ENCODE measurements around the gene PI16. TPM values are rescaled to one million over a fixed set of nuclear protein-coding genes. Genes with fewer than 3 reads are reported as not detected.

The PI16 gene
- total and polyA plus RNA-seq, 4 donors: 0.12 to 0.25 (median 0.24) TPM; not detected in 1

DNA sequence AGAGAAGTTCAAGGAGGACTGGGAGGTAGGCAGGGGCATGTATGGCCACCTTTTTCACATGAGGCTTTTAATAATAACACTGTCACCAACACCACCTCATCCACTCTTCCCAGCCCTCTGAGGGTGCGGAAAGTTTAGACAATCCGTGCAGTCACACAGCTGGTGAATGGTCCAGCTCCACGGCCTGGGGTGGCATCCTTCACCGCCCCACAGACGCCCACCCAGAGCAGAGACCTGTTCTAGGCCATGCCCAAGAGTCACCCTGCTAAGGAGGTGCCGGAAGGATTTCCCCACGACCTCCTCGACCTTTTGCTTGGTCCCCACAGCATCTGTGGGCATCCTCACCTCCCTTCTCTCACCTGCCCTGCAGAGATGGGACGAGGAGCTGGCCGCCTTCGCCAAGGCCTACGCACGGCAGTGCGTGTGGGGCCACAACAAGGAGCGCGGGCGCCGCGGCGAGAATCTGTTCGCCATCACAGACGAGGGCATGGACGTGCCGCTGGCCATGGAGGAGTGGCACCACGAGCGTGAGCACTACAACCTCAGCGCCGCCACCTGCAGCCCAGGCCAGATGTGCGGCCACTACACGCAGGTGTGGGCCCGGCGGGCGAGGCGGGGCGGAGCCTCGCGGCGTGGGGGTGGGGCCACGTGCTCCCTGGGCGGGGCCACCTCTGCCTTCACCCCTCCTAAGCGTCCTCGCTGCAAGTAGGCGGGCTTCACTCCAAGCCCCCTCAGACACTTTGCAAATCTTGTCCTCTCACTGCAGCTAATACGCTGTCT is 4.4 kb downstream of the PI16 start:
- Histone ChIP-seq H3K36me3 (ENCODE audit: control insufficient read depth in 4 of 4, insufficient read depth in 3 of 4, low read depth in 1 of 4, low read length in 3 of 4) (no peaks in the 10 kb centered on the region), H3K27ac (ENCODE audit: low read depth in 1 of 2, low read length in 2 of 2) (no peak overlapping the region), H3K9ac (ENCODE audit: low read depth in 1 of 2, low read length in 2 of 2) (no peak overlapping the region), H3K4me3 (ENCODE audit: low read depth in 1 of 3, low read length in 3 of 3) (no peak overlapping the region), H3K27me3 (ENCODE audit: control insufficient read depth in 4 of 4, insufficient read depth in 4 of 4, low read length in 3 of 4) (no peaks in the 10 kb centered on the region), H3K4me1 (ENCODE audit: control insufficient read depth in 4 of 4, insufficient read depth in 4 of 4, low read length in 3 of 4) (no peaks in the 10 kb centered on the region), H3K9me3 (ENCODE audit: control insufficient read depth in 4 of 4, low read length in 3 of 4) (no peaks in the 10 kb centered on the region)
- TF ChIP-seq RXRA (IDR thresholded peaks at IDR 0.05) (no peak), FOXA2 (IDR thresholded peaks at IDR 0.05) (no peak), HNF4G (IDR thresholded peaks at IDR 0.05) (no peak), RAD21 (IDR thresholded peaks at IDR 0.05) (no peak), EGR1 (IDR thresholded peaks at IDR 0.05; ENCODE audit: low read depth in 2 of 2) (no peak), YY1 (IDR thresholded peaks at IDR 0.05) (no peak)
- TF ChIP-seq, protein P1, sequence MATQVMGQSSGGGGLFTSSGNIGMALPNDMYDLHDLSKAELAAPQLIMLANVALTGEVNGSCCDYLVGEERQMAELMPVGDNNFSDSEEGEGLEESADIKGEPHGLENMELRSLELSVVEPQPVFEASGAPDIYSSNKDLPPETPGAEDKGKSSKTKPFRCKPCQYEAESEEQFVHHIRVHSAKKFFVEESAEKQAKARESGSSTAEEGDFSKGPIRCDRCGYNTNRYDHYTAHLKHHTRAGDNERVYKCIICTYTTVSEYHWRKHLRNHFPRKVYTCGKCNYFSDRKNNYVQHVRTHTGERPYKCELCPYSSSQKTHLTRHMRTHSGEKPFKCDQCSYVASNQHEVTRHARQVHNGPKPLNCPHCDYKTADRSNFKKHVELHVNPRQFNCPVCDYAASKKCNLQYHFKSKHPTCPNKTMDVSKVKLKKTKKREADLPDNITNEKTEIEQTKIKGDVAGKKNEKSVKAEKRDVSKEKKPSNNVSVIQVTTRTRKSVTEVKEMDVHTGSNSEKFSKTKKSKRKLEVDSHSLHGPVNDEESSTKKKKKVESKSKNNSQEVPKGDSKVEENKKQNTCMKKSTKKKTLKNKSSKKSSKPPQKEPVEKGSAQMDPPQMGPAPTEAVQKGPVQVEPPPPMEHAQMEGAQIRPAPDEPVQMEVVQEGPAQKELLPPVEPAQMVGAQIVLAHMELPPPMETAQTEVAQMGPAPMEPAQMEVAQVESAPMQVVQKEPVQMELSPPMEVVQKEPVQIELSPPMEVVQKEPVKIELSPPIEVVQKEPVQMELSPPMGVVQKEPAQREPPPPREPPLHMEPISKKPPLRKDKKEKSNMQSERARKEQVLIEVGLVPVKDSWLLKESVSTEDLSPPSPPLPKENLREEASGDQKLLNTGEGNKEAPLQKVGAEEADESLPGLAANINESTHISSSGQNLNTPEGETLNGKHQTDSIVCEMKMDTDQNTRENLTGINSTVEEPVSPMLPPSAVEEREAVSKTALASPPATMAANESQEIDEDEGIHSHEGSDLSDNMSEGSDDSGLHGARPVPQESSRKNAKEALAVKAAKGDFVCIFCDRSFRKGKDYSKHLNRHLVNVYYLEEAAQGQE (IDR thresholded peaks at IDR 0.05): no peak
- TF ChIP-seq, protein P2, sequence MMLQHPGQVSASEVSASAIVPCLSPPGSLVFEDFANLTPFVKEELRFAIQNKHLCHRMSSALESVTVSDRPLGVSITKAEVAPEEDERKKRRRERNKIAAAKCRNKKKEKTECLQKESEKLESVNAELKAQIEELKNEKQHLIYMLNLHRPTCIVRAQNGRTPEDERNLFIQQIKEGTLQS (IDR thresholded peaks at IDR 0.05): no peak
- TF ChIP-seq, protein P3, sequence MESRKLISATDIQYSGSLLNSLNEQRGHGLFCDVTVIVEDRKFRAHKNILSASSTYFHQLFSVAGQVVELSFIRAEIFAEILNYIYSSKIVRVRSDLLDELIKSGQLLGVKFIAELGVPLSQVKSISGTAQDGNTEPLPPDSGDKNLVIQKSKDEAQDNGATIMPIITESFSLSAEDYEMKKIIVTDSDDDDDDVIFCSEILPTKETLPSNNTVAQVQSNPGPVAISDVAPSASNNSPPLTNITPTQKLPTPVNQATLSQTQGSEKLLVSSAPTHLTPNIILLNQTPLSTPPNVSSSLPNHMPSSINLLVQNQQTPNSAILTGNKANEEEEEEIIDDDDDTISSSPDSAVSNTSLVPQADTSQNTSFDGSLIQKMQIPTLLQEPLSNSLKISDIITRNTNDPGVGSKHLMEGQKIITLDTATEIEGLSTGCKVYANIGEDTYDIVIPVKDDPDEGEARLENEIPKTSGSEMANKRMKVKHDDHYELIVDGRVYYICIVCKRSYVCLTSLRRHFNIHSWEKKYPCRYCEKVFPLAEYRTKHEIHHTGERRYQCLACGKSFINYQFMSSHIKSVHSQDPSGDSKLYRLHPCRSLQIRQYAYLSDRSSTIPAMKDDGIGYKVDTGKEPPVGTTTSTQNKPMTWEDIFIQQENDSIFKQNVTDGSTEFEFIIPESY (IDR thresholded peaks at IDR 0.05): no peak
- WGBS: 82% methylated on average over 44 of the region's 44 CpGs
- no peak for DNase-seq (ENCODE audit: low spot score)

DNA sequence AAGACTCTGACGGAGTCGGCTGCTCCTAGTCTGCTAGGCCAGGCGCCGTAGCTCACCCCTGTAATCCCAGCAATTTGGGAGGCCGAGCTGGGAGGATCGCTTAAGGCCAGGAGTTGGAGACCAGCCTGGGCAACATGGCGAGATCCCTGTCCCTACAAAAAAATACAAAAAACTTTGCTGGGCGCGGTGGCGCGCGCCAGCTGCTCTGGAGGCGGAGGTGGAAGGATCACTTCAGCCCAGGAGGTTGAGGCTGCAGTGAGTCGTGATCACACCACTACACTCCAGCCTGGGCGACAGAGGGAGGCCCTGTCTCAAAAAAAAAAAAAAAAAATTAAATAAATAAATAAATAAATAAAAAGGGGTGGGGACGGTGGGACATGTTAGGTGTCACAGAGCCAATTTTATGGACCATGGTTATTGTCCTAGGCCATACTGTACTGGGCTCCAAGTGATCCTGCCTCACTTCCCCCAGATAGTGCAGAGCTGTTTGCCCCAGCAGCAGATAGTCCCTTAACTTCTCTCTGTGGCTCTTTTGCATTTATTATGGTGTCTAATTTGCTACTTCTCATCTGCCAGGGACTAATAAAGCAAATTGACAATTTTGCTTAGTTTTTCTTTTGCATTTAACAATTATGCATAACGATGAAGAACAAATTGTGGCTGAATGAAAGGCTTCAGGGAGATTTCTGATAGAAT is 5.2 kb downstream of the PI16 start:
- Histone ChIP-seq H3K27ac (ENCODE audit: low read depth in 1 of 2, low read length in 2 of 2) (no peak overlapping the region), H3K9me3 (ENCODE audit: control insufficient read depth in 4 of 4, low read length in 3 of 4) (no peaks in the 10 kb centered on the region), H3K9ac (ENCODE audit: low read depth in 1 of 2, low read length in 2 of 2) (no peak overlapping the region), H3K36me3 (ENCODE audit: control insufficient read depth in 4 of 4, insufficient read depth in 3 of 4, low read depth in 1 of 4, low read length in 3 of 4) (no peaks in the 10 kb centered on the region), H3K4me3 (ENCODE audit: low read depth in 1 of 3, low read length in 3 of 3) (no peak overlapping the region), H3K4me1 (ENCODE audit: control insufficient read depth in 4 of 4, insufficient read depth in 4 of 4, low read length in 3 of 4) (no peaks in the 10 kb centered on the region), H3K27me3 (ENCODE audit: control insufficient read depth in 4 of 4, insufficient read depth in 4 of 4, low read length in 3 of 4) (no peaks in the 10 kb centered on the region)
- DNase-seq (ENCODE audit: low spot score): no peak
- 92% methylated on average over 17 of the region's 17 CpGs for WGBS
- TF ChIP-seq FOXA1 (IDR thresholded peaks at IDR 0.05) (no peak), FOXA2 (IDR thresholded peaks at IDR 0.05) (no peak), JUND (IDR thresholded peaks at IDR 0.05) (no peak), HNF4A (conservative IDR thresholded peaks at IDR 0.05) (no peak), GABPA (IDR thresholded peaks at IDR 0.05 in 1 of 2, conservative IDR thresholded peaks at IDR 0.05 in 1 of 2) (no peak), NR2F2 (IDR thresholded peaks at IDR 0.05) (no peak), RXRA (IDR thresholded peaks at IDR 0.05) (no peak), SP1 (IDR thresholded peaks at IDR 0.05) (no peak), YY1 (IDR thresholded peaks at IDR 0.05) (no peak), RAD21 (IDR thresholded peaks at IDR 0.05) (no peak), HNF4G (IDR thresholded peaks at IDR 0.05) (no peak), EGR1 (IDR thresholded peaks at IDR 0.05; ENCODE audit: low read depth in 2 of 2) (no peak), TAF1 (conservative IDR thresholded peaks at IDR 0.05) (no peak)
- TF ChIP-seq, protein P4, sequence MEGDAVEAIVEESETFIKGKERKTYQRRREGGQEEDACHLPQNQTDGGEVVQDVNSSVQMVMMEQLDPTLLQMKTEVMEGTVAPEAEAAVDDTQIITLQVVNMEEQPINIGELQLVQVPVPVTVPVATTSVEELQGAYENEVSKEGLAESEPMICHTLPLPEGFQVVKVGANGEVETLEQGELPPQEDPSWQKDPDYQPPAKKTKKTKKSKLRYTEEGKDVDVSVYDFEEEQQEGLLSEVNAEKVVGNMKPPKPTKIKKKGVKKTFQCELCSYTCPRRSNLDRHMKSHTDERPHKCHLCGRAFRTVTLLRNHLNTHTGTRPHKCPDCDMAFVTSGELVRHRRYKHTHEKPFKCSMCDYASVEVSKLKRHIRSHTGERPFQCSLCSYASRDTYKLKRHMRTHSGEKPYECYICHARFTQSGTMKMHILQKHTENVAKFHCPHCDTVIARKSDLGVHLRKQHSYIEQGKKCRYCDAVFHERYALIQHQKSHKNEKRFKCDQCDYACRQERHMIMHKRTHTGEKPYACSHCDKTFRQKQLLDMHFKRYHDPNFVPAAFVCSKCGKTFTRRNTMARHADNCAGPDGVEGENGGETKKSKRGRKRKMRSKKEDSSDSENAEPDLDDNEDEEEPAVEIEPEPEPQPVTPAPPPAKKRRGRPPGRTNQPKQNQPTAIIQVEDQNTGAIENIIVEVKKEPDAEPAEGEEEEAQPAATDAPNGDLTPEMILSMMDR (IDR thresholded peaks at IDR 0.05; ENCODE audit: low read depth, low read length, missing input control): no peak
- TF ChIP-seq, protein P5, sequence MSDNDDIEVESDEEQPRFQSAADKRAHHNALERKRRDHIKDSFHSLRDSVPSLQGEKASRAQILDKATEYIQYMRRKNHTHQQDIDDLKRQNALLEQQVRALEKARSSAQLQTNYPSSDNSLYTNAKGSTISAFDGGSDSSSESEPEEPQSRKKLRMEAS (IDR thresholded peaks at IDR 0.05): no peak
- TF ChIP-seq, protein P2 (IDR thresholded peaks at IDR 0.05): no peak
- TF ChIP-seq, protein P3 (IDR thresholded peaks at IDR 0.05): no peak
